Smooth muscle cell (in vitro differentiated cells): ENCODE data around the gene GRIK4. TPM values are rescaled to one million over a fixed set of nuclear protein-coding genes. Genes with fewer than 3 reads are reported as not detected.
A peak's percentile ranks its signal among the peaks of the same experiment; 100 is the strongest.

Experiments used
- DNase-seq: peaks from one replicate; lab custom pipeline; 2025; ENCODE audit not compliant: unreplicated experiment; lab: John Stamatoyannopoulos, UW
- H2AFZ ChIP-seq: fragments of 200-600 bp; sonication (generic); 2 replicates; pipeline ENCODE4 v1.6.0; 2016; ENCODE audit warnings: antibody characterized with exemption, low read depth, mild to moderate bottlenecking
- H3F3A ChIP-seq: fragments of 200-600 bp; sonication (generic); 2 replicates; pipeline ENCODE4 v1.6.0; 2017; ENCODE audit warnings: antibody characterized with exemption, low read depth
- H3K27ac ChIP-seq: fragments of 200-600 bp; sonication (generic); 2 replicates; pipeline ENCODE4 v1.5.1; 2016; ENCODE audit warnings: low read depth, mild to moderate bottlenecking
- H3K27me3 ChIP-seq: fragments of 200-600 bp; sonication (generic); 2 replicates; pipeline ENCODE4 v1.6.1; 2016; ENCODE audit warnings: low read depth, mild to moderate bottlenecking
- H3K36me3 ChIP-seq: fragments of 200-600 bp; sonication (generic); 2 replicates; pipeline ENCODE4 v1.5.1; 2016; ENCODE audit warnings: low read depth
- H3K4me1 ChIP-seq: fragments of 200-600 bp; sonication (generic); 2 replicates; pipeline ENCODE4 v1.5.1; 2016; ENCODE audit warnings: low read depth
- H3K4me2 ChIP-seq: fragments of 200-600 bp; sonication (generic); 2 replicates; pipeline ENCODE4 v1.6.0; 2016; ENCODE audit warnings: mild to moderate bottlenecking
- H3K4me3 ChIP-seq: fragments of 200-600 bp; sonication (generic); 2 replicates; pipeline ENCODE4 v1.5.1; 2016; ENCODE audit warnings: mild to moderate bottlenecking
- H3K79me2 ChIP-seq: fragments of 200-600 bp; sonication (generic); 2 replicates; pipeline ENCODE4 v1.6.0; 2016; ENCODE audit warnings: low read depth, mild to moderate bottlenecking
- H3K9ac ChIP-seq: fragments of 200-600 bp; sonication (generic); 2 replicates; pipeline ENCODE4 v1.6.0; 2016; ENCODE audit warnings: low read depth
- H3K9me3 ChIP-seq: fragments of 200-600 bp; sonication (generic); replicated peaks from 2 replicates; pipeline ENCODE4 v1.5.1; 2016; ENCODE audit warnings: low read depth
- H4K20me1 ChIP-seq: fragments of 200-600 bp; sonication (generic); 2 replicates; pipeline ENCODE4 v1.6.0; 2016; ENCODE audit warnings: low read depth
- CTCF ChIP-seq: fragments of 200-600 bp; sonication (generic); IDR thresholded peaks from 2 replicates; pipeline ENCODE4 v1.5.1; 2017; ENCODE audit warnings: borderline replicate concordance, mild to moderate bottlenecking, antibody characterized with exemption; ENCODE audit not compliant: insufficient read depth, poor library complexity, severe bottlenecking
- WGBS: methylation state at CpG from one replicate; pipeline ENCODE4 v1.1.7; 2016; ENCODE audit warnings: low lambda C conversion rate; 5-methylcytosine and 5-hydroxymethylcytosine counted together
- polyA plus RNA-seq: library from polyadenylated mRNA; unstranded; fragments of >200 nt; fragmentation: Nextera tagmentation; extraction: Ambion mirVana; gene quantifications from 2 replicates; pipeline ENCODE4 v1.2.1, GENCODE V29; 2016
- total RNA-seq: library from RNA; depleted of rRNA; stranded (reverse); fragments of >200 nt; gene quantifications from 2 replicates; pipeline ENCODE4 v1.2.3, GENCODE V29; 2014

Gene GRIK4
- total and polyA plus RNA-seq, 2 experiments from 2014 or later: not detected

- no peaks in the 10 kb centered on the region for H3K9me3 ChIP-seq
- 93% methylated on average over 7 of the region's 7 CpGs for WGBS
- no peak for TF ChIP-seq CTCF
Observed at GRCh38 chr11:120545813-120546212, 34.3 kb downstream of the GRIK4 start.

DNA sequence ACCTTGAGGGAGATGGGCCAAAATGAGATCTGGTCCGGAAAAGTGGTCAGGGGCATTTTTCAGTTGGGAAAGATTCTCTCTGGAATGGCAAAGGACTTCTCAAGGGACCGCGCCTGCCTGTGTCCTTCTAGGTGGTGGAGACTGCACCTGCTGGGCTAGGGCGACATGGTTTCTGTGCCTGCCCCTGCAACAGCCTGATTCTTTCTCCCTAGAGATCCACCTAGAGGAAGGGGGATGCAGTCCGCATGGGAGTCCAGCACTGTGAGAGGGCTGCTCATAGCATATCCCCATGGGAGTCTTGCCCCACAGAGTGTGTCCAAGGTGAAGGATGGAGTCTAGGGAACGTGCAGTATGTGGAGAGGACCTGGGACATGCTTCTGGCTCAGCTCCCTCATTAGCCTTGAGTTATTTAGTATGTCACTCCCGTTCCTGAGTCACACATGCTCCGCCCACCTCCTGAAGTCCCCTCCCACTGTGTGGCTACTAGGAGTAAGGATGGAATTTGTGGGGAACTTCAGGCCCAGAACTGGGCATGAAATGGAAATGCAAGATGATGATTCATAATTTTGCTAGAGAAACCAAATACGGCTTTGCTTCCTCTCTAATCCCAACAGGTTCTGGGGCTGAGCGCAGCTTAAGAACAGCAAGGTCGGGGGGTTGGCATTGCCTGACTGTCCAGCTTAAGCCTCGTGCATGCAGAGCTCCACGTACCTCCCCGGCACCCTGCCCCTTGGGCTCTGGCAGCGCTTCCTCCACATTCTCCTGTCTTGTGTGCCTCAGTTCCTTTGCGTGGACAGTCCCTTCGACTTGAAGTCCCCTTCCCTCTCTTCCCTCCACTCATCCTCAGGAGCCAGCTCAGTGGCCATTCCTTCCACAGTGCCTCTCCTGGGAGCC, 35.0 kb downstream of the GRIK4 start:
- Histone ChIP-seq H3K27me3 (no peaks in the 10 kb centered on the region), H3K9ac (peak overlapping the region; percentile 66), H4K20me1 (no peaks in the 10 kb centered on the region), H3F3A (peaks cover 8% of the 10 kb centered on the region), H3K36me3 (no peaks in the 10 kb centered on the region), H3K4me3 (no peak overlapping the region), H3K4me1 (no peaks in the 10 kb centered on the region), H2AFZ (no peak overlapping the region), H3K79me2 (no peaks in the 10 kb centered on the region), H3K4me2 (peak overlapping the region; percentile 62), H3K27ac (peak overlapping the region; percentile 88), H3K9me3 (no peaks in the 10 kb centered on the region)
- DNase-seq: peak; percentile 21
- TF ChIP-seq CTCF: no peak
- WGBS: 67% methylated on average over 17 of the region's 17 CpGs

More at GRCh38 chr11:120545813-120546212, 34.3 kb downstream of the GRIK4 start:
- H3K27ac ChIP-seq: no peak overlapping the region
- H3K4me3 ChIP-seq: no peak overlapping the region
- H4K20me1 ChIP-seq: no peaks in the 10 kb centered on the region
- no peaks in the 10 kb centered on the region for H3K4me1 ChIP-seq
- H2AFZ ChIP-seq: no peak overlapping the region
- no peak for DNase-seq
- no peaks in the 10 kb centered on the region for H3K27me3 ChIP-seq
- no peak overlapping the region for H3K4me2 ChIP-seq
- no peaks in the 10 kb centered on the region for H3K79me2 ChIP-seq
- H3K9ac ChIP-seq: no peak overlapping the region
- H3F3A ChIP-seq: peaks cover 8% of the 10 kb centered on the region
- H3K36me3 ChIP-seq: no peaks in the 10 kb centered on the region

DNA sequence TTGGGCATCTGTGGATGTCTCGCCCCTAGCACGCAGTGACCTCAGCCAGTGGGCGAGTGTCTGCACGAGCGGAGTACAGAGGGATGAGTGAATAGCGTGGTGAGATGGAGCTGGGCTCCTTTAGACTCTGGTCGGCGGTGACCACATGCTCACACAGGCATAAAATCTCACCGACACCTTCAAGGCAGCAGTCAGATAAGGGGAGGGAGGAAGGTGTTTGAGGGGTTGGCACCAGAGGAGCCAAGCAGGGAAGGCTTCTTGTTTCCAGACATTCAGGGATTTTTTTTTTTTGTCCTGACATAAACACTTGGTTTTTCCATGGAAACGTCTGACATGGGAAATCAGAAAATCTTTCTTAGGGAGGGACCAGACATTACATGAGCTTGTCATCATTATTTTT, 35.8 kb downstream of the GRIK4 start:
- Histone ChIP-seq H3K9me3 (no peaks in the 10 kb centered on the region), H3K4me1 (peaks cover 4% of the 10 kb centered on the region), H3K27me3 (no peaks in the 10 kb centered on the region), H3K79me2 (no peaks in the 10 kb centered on the region), H3K4me2 (peak overlapping the region; percentile 62), H3K4me3 (no peak overlapping the region), H3K9ac (peak overlapping the region; percentile 66), H3F3A (peaks cover 8% of the 10 kb centered on the region), H4K20me1 (no peaks in the 10 kb centered on the region), H2AFZ (no peak overlapping the region), H3K27ac (peak overlapping the region; percentile 88), H3K36me3 (no peaks in the 10 kb centered on the region)
- no peak for DNase-seq
- no peak for TF ChIP-seq CTCF
- WGBS: 49% methylated on average over 10 of the region's 10 CpGs
